Effector memory CD4-positive, alpha-beta T cell (primary cell): ENCODE results near the gene ALKAL2.
A peak's percentile ranks its signal among the peaks of the same experiment; 100 is the strongest.

Experiments used
- DNase-seq, 3 donors: peaks; one replicate each; pipeline ENCODE4 v3.0.0-alpha.2; 2020
- H3K27ac ChIP-seq: 2 replicates; pipeline ENCODE4 v1.7.0; 2013; ENCODE audit warnings: mild to moderate bottlenecking, low read length, moderate library complexity; ENCODE audit not compliant: insufficient read depth, poor library complexity, severe bottlenecking
- H3K27me3 ChIP-seq: replicated peaks from 2 replicates; pipeline ENCODE4 v1.7.0; 2013; ENCODE audit warnings: mild to moderate bottlenecking, low read length; ENCODE audit not compliant: insufficient read depth, control insufficient read depth, poor library complexity, severe bottlenecking
- H3K36me3 ChIP-seq: 2 replicates; pipeline ENCODE4 v1.7.0; 2013; ENCODE audit warnings: mild to moderate bottlenecking, low read length, moderate library complexity; ENCODE audit not compliant: control insufficient read depth, insufficient read depth
- H3K4me1 ChIP-seq: 2 replicates; pipeline ENCODE4 v1.7.0; 2013; ENCODE audit warnings: low read length, mild to moderate bottlenecking; ENCODE audit not compliant: control insufficient read depth, insufficient read depth, poor library complexity, severe bottlenecking
- H3K4me3 ChIP-seq: 2 replicates; pipeline ENCODE4 v1.7.0; 2013; ENCODE audit warnings: low read length, low read depth, mild to moderate bottlenecking; ENCODE audit not compliant: insufficient read depth, poor library complexity, severe bottlenecking
- H3K9me3 ChIP-seq: 2 replicates; pipeline ENCODE4 v1.7.0; 2013; ENCODE audit warnings: mild to moderate bottlenecking, low read length, moderate library complexity; ENCODE audit not compliant: control insufficient read depth

ALKAL2 gene

DNA sequence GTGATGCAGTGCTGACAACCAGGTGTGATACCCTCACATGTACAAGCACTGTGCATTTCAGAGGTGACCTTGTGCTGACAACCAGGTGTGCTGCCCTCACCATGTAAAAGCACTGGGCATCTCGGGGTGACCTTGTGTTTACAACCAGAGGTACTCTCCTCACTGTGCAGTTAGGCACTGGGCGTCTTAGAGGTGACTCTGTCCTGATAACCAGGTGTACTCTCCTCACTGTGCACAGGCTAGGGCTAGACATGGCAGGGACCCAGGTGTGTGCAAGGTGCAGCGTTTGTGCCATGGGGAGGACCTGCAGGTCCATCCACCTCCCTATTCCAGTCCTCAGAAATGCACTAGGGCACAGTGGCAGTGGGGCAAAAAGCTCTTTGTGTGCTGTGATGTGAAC lies 8.5 kb upstream of the ALKAL2 start:
- Histone ChIP-seq H3K4me3 (no peak overlapping the region), H3K27ac (no peak overlapping the region), H3K4me1 (no peaks in the 10 kb centered on the region), H3K36me3 (no peaks in the 10 kb centered on the region), H3K9me3 (no peaks in the 10 kb centered on the region), H3K27me3 (no peaks in the 10 kb centered on the region)
- no peak for DNase-seq

DNA sequence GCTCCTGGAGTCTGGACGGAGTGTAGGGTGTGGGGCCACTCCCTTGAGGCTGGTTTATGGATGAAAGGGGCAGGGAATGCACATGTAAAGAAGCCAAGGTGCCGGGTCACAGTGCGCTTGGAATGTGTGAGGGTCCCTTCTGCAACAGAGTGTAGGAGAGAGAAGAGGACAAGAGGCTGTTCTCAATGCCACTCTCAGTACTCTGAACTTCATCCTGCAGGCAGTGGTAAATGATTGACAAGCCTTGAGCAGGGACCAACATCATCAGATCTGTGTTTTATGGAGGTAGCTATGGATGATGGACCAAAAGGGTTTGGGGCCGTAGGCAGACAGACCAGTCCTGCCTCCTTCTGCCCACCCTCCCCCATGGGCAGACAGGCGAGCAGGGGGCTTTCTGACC lies 7.2 kb upstream of the ALKAL2 start:
- Histone ChIP-seq H3K36me3 (no peaks in the 10 kb centered on the region), H3K27ac (no peak overlapping the region), H3K4me3 (no peak overlapping the region), H3K9me3 (no peaks in the 10 kb centered on the region), H3K27me3 (peaks cover 8% of the 10 kb centered on the region), H3K4me1 (peaks cover under 1% of the 10 kb centered on the region)
- no peak for DNase-seq

DNA sequence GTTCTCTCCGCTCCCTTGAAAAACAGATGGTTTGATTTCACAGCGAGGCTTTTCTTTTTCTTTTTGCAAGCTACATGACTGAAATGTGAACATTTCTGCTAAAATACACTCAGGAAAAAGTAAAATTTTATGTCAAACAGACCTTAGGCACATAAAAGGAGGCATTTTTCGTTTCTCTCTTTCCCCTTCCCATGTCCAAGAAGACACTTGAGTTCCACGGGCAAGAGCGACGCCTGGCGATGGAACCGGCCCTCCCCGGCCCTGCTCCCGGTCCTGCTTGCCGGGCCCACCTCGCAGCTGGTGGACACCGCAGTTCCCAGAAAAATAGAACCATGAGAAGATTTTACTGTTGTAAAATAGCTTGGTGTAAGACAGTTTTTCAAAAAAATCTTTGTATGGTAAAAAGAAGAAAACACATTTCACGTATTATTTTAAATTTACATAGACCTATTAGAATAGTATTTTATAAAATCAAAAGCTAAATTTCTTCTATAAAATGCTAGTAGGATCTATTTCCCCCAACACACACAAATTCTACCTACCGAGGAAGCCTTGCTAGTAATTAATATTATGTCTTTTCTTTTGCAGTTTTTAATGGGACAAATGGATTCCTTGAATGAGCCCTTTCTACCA lies 2.3 kb upstream of the ALKAL2 start:
- peak in 1 of 3 donors; percentile 27 for DNase-seq
- no peaks in the 10 kb centered on the region for H3K36me3 ChIP-seq
- H3K4me3 ChIP-seq: peak overlapping the region; percentile 34
- no peaks in the 10 kb centered on the region for H3K9me3 ChIP-seq
- H3K27me3 ChIP-seq: peaks cover 24% of the 10 kb centered on the region
- peaks cover 18% of the 10 kb centered on the region for H3K4me1 ChIP-seq
- no peak overlapping the region for H3K27ac ChIP-seq

DNA sequence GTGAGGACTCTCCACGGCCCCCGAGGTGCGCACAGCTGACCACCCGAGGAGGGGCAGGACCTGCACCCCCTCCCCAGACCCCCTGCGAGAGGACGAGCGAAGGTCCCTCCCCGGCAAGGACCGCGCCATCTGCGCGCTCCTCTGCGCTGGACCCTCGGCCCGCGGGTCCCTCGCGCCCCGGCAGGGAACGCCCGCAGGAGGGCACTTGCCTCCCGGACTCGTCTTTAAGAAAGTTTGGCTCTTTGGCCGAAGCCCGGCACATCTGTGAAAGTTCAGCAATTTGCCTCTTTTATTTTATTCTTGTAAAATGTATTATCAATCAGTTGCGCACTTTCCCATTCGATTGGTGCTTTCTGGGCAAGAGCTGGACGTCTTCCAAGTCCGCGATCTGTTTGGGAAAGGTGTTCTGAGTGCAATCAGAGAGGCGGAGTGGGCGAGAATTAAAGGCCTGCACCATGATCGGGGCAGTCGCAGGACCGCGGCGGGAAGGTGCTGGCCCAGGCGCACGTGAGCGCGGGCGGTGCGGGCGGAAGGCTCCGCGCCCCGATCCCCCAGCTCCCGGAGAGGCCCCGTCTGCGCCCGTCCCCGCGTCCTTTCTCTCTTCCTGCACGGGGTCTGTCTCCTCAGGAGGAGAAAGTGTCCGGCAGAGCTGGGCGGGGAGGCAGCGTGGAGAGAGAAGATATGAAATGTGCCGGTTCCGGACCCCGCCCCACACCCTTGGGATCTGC lies 1.6 kb upstream of the ALKAL2 start:
- Histone ChIP-seq H3K27ac (no peak overlapping the region), H3K4me1 (peaks cover 18% of the 10 kb centered on the region), H3K27me3 (peaks cover 24% of the 10 kb centered on the region), H3K9me3 (no peaks in the 10 kb centered on the region), H3K4me3 (peak overlapping the region; percentile 34), H3K36me3 (no peaks in the 10 kb centered on the region)
- no peak for DNase-seq

DNA sequence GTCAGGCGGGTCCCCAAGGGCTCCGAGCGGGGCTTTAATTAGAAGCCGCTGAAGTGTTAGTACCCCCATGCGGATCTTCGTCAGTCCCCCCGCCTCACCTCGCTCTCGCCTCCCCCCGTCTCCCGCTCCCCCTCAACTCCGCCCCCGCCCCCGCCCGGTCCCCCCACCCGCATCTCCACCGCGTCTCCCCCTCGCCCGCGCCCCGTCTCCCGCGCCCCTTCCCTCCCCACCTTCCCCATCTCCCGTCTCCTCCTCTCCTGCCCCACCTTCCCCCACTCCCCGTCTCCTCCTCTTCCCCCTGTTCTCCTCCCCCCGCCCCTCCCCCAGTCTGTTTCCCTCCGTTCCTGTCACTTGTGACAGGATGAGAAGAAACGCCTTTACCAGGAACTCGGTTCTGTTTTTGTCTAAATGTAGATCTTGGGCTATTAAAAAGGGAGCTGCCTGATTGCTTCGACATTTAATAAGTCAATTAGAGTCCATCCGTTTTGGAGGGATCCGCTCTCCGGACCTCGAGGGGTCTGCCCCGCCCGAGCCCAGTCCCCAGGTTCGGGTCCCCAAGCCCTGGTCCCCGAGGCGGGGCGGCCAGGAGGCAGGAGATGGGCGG lies 969 bp upstream of the ALKAL2 start:
- no peaks in the 10 kb centered on the region for H3K9me3 ChIP-seq
- peak overlapping the region; percentile 34 for H3K4me3 ChIP-seq
- no peaks in the 10 kb centered on the region for H3K36me3 ChIP-seq
- H3K4me1 ChIP-seq: peaks cover 18% of the 10 kb centered on the region
- no peak for DNase-seq
- H3K27me3 ChIP-seq: peaks cover 24% of the 10 kb centered on the region
- H3K27ac ChIP-seq: no peak overlapping the region

DNA sequence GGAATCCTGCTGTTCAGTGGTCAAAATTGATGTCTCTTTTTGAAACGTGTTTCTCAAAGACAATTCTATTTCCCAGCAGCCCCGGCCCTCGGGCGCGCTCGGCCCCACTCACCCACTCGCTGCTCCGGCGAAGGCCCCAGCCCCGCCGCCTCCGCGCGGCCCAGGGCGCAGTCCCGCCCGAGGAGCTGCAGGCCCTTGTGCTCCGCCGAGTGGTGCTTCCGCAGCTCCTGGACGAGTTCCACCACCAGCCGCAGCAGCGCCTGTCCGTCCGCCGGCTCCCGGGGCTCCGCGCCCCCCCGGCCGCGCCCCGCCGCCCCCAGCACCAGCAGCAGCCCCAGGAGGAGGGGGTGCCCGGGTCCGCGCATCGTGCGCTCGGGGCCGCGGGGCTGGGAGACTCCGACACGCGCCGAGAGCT lies 413 bp downstream of the ALKAL2 start:
- H3K4me1 ChIP-seq: peaks cover 18% of the 10 kb centered on the region
- no peak overlapping the region for H3K4me3 ChIP-seq
- no peaks in the 10 kb centered on the region for H3K36me3 ChIP-seq
- H3K27me3 ChIP-seq: peaks cover 24% of the 10 kb centered on the region
- DNase-seq: no peak
- H3K9me3 ChIP-seq: no peaks in the 10 kb centered on the region
- no peak overlapping the region for H3K27ac ChIP-seq

DNA sequence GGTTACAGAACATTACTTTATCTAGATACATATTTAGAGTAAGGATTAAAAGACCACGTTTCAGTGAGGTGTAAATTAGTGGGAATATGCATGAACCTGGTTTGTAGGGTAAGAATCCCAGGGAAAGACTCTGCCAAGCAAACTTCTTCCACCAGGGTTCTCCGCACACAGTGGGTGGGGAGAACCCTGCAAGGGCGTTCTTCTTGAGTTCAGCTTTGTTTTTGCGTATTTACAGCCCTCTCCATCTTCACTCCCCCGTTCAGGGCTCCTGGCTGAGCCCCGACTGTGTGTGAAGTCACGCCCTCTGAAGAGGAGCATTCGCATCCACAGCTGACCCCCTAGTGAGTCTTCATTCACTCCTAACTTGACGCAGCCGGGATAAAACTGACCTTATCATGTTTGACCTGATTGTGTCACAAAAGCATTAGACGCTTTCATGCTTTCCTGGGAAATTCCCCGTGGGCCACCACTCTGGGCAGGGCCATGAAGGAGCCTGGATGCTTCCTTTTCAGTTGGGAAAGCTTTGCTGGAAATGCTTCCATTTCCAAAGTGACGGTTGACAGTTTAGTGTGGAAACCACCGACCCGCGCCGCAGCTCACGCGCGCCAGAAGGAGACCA lies 1.0 kb downstream of the ALKAL2 start:
- no peak for DNase-seq
- no peaks in the 10 kb centered on the region for H3K9me3 ChIP-seq
- H3K27ac ChIP-seq: no peak overlapping the region
- H3K36me3 ChIP-seq: peaks cover under 1% of the 10 kb centered on the region
- peaks cover 24% of the 10 kb centered on the region for H3K27me3 ChIP-seq
- no peak overlapping the region for H3K4me3 ChIP-seq
- H3K4me1 ChIP-seq: peaks cover 18% of the 10 kb centered on the region

DNA sequence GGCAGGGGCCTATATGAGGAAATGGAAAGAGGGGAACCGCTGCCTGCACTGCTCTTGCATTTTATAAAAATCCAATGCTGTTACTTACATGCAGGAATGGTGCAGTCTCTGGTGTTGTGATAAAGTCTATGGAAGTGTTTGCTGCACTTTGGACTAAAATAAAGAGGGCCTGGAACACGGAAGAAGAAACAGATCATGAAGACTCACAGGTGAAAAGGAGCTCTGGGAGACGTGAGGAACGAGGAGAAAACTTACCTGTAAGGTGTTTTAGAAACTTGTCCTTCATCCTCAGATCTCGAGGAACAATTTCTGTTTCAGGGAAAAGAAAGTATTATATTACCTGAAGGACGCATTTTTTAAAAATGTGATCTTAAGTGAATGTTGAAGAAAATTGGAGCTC lies 1.9 kb downstream of the ALKAL2 start:
- no peaks in the 10 kb centered on the region for H3K9me3 ChIP-seq
- peaks cover 24% of the 10 kb centered on the region for H3K27me3 ChIP-seq
- no peak overlapping the region for H3K27ac ChIP-seq
- DNase-seq: no peak
- H3K4me3 ChIP-seq: no peak overlapping the region
- peaks cover 9% of the 10 kb centered on the region for H3K36me3 ChIP-seq
- H3K4me1 ChIP-seq: peaks cover 18% of the 10 kb centered on the region

DNA sequence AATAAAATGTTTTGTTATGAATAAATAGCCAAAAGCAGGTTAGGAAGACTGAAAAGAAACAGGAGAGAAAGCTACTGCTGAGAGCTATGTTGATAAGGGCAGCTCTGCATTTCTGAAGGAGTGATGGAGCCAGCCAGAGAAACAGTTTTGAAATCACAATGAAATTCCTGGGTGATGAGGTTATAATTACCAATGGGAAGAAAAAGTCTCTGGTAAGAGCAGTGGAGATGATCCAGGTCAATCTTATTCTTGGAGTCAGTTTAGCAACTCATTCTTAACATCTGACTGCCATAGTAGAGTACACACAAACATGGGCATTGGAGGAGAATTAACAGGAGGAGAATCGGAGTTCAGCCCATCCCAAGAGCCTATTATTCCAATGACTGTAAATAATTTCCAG lies 2.4 kb downstream of the ALKAL2 start:
- H3K36me3 ChIP-seq: peaks cover 14% of the 10 kb centered on the region
- no peak overlapping the region for H3K27ac ChIP-seq
- peaks cover 21% of the 10 kb centered on the region for H3K27me3 ChIP-seq
- H3K9me3 ChIP-seq: no peaks in the 10 kb centered on the region
- no peak overlapping the region for H3K4me3 ChIP-seq
- no peak for DNase-seq
- peaks cover 18% of the 10 kb centered on the region for H3K4me1 ChIP-seq
